ENCODE data around the gene INPP5B.

INPP5B gene

GRCh38 chr1:37946703-37947360 is at the start of gene INPP5B:
TSS of gene INPP5B (minus strand) at chr1:37947053. CDS start at chr1:37946308, 745 bp downstream.
- no peak for TF ChIP-seq CTCF (IDR thresholded peaks at IDR 0.05; ENCODE audit: borderline replicate concordance, insufficient read depth, low read depth, low read length)

GRCh38 chr1:37995751-37996345 is 49.0 kb upstream of the INPP5B start:
- no peak overlapping the region for H3K4me3 ChIP-seq (ENCODE audit: low read depth, low read length)
- TF ChIP-seq CTCF (IDR thresholded peaks at IDR 0.05; ENCODE audit: borderline replicate concordance, insufficient read depth, low read depth, low read length), result no peak

More at GRCh38 chr1:37946703-37947360, at the start of gene INPP5B:
- H3K4me3 ChIP-seq (ENCODE audit: low read depth, low read length), result peak within 1 kb of the TSS; percentile 73

- H3K4me3 ChIP-seq (ENCODE audit: low read depth, low read length), result no peak overlapping the region
- TF ChIP-seq CTCF (IDR thresholded peaks at IDR 0.05; ENCODE audit: borderline replicate concordance, insufficient read depth, low read depth, low read length), result no peak
Observed at GRCh38 chr1:37994886-37995566, 48.2 kb upstream of the INPP5B start.

- no peak for TF ChIP-seq CTCF (IDR thresholded peaks at IDR 0.05; ENCODE audit: borderline replicate concordance, insufficient read depth, low read depth, low read length)
- peak overlapping the region; percentile 76 for H3K4me3 ChIP-seq (ENCODE audit: low read depth, low read length)
Observed at GRCh38 chr1:37989361-37989930, 42.6 kb upstream of the INPP5B start.

GRCh38 chr1:37987679-37988078 is 40.8 kb upstream of the INPP5B start:
- no peak overlapping the region for H3K4me3 ChIP-seq (ENCODE audit: low read depth, low read length)
- no peak for TF ChIP-seq CTCF (IDR thresholded peaks at IDR 0.05; ENCODE audit: borderline replicate concordance, insufficient read depth, low read depth, low read length)

GRCh38 chr1:37983546-37983945 is 36.7 kb upstream of the INPP5B start:
- no peak for TF ChIP-seq CTCF (IDR thresholded peaks at IDR 0.05; ENCODE audit: borderline replicate concordance, insufficient read depth, low read depth, low read length)
- no peak overlapping the region for H3K4me3 ChIP-seq (ENCODE audit: low read depth, low read length)
